Measurements from ENCODE around the gene PAX5. TPM values are rescaled to one million over a fixed set of nuclear protein-coding genes. Genes with fewer than 3 reads are reported as not detected.

The PAX5 gene
- polyA plus RNA-seq, 4 donors = under 0.01 to 1.1 (median 0.22) TPM; not detected in 1

DNA sequence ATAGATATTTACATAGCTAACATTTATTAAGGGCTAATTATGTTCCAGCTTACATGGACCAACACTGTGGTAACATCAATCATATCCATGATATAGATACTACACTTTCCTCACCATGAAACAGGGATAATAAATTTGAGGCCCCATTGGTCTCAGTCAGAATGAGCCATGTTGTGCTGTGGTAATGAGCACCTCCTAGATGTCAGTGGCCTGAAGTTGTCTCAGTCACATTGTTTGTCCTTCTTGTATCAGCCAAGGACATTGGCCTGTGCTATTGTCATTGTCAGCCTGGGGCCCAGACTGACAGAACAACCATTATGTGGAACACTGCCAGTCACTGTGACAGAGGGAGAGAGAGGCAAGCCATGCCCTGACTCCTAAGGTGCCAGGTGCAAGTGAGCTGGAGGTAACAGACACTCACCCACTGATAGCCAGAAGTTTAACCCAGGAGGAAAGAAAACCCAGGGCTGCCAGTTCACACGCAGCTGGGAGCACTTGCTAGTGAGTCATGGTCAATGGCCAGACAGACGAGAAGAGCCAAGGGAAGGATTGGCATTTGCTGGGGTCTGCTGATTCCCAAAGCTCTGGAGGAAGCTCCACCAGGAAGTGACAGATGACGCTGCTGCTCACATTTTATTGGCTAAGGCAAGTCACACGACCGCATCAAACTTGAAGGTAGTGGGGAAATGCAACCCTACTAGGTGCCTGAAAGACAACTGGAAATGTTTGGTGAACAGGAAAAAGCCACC is 237.2 kb downstream of the PAX5 start:
- no peak for FAIRE-seq
- Histone ChIP-seq H3K27ac (ENCODE audit: low read depth in 1 of 3, low read length in 2 of 3) (no peak overlapping the region), H3K4me3 (ENCODE audit: low read depth in 1 of 3, low read length in 3 of 3) (no peak overlapping the region), H3K27me3 (ENCODE audit: control insufficient read depth in 3 of 3, insufficient read depth in 3 of 3, low read length in 3 of 3) (peaks cover 0 to 4% (median 0%) of the 10 kb centered on the region in 3 donors), H3K4me1 (ENCODE audit: control insufficient read depth in 3 of 3, insufficient read depth in 2 of 3, low read depth in 1 of 3, low read length in 2 of 3) (no peaks in the 10 kb centered on the region), H3K9me3 (ENCODE audit: control insufficient read depth in 2 of 2, insufficient read depth in 1 of 2, low read depth in 1 of 2, low read length in 1 of 2) (peaks cover 2 to 11% of the 10 kb centered on the region in 2 donors), H3K36me3 (ENCODE audit: control insufficient read depth in 3 of 3, insufficient read depth in 2 of 3, low read depth in 1 of 3, low read length in 3 of 3) (no peaks in the 10 kb centered on the region)
- DNase-seq = no peak
- WGBS, 3 donors = 61 to 84% (median 82%) methylated on average over 5 of the region's 5 CpGs

- no peaks in the 10 kb centered on the region for H3K4me1 ChIP-seq (ENCODE audit: control insufficient read depth in 3 of 3, insufficient read depth in 2 of 3, low read depth in 1 of 3, low read length in 2 of 3)
- FAIRE-seq (no peak), DNase-seq (no peak)
- H3K4me3 ChIP-seq (ENCODE audit: low read depth in 1 of 3, low read length in 3 of 3) = no peak overlapping the region
- WGBS, 3 donors = 75 to 81% (median 79%) methylated on average over 5 of the region's 5 CpGs
- H3K9me3 ChIP-seq (ENCODE audit: control insufficient read depth in 2 of 2, insufficient read depth in 1 of 2, low read depth in 1 of 2, low read length in 1 of 2) = peaks cover 2 to 11% of the 10 kb centered on the region in 2 donors
- H3K27me3 ChIP-seq (ENCODE audit: control insufficient read depth in 3 of 3, insufficient read depth in 3 of 3, low read length in 3 of 3) = no peaks in the 10 kb centered on the region
- H3K27ac ChIP-seq (ENCODE audit: low read depth in 1 of 3, low read length in 2 of 3) = no peak overlapping the region
- no peaks in the 10 kb centered on the region for H3K36me3 ChIP-seq (ENCODE audit: control insufficient read depth in 3 of 3, insufficient read depth in 2 of 3, low read depth in 1 of 3, low read length in 3 of 3)
Measured at GRCh38 chr9:36794461-36794860, 239.6 kb downstream of the PAX5 start.

DNA sequence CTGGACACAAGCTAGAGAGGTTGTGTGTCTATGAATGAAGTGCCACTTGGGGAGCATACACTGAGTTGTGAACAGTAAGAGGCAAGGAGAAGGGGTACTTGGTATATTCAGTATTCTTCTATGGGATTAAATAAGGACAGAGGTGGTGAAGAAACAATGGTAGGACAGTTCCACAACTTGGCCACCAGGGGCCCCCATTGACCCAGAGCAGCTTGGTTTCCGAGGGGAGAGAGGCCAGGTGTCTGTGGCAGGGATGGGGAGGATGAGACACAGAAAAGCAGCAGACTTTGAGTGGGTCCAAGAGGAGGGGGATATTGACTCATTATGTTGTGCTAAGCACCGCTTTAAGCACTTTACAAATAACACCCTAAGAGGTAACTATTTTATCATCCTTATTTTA is 240.8 kb downstream of the PAX5 start:
- Histone ChIP-seq H3K4me1 (ENCODE audit: control insufficient read depth in 3 of 3, insufficient read depth in 2 of 3, low read depth in 1 of 3, low read length in 2 of 3) (no peaks in the 10 kb centered on the region), H3K36me3 (ENCODE audit: control insufficient read depth in 3 of 3, insufficient read depth in 2 of 3, low read depth in 1 of 3, low read length in 3 of 3) (no peaks in the 10 kb centered on the region), H3K27ac (ENCODE audit: low read depth in 1 of 3, low read length in 2 of 3) (no peak overlapping the region), H3K9me3 (ENCODE audit: control insufficient read depth in 2 of 2, insufficient read depth in 1 of 2, low read depth in 1 of 2, low read length in 1 of 2) (peaks cover 2 to 11% of the 10 kb centered on the region in 2 donors), H3K4me3 (ENCODE audit: low read depth in 1 of 3, low read length in 3 of 3) (no peak overlapping the region), H3K27me3 (ENCODE audit: control insufficient read depth in 3 of 3, insufficient read depth in 3 of 3, low read length in 3 of 3) (no peaks in the 10 kb centered on the region)
- 64 to 72% (median 67%) methylated on average over 2 of the region's 2 CpGs for WGBS, 3 donors
- FAIRE-seq = no peak
- no peak for DNase-seq

DNA sequence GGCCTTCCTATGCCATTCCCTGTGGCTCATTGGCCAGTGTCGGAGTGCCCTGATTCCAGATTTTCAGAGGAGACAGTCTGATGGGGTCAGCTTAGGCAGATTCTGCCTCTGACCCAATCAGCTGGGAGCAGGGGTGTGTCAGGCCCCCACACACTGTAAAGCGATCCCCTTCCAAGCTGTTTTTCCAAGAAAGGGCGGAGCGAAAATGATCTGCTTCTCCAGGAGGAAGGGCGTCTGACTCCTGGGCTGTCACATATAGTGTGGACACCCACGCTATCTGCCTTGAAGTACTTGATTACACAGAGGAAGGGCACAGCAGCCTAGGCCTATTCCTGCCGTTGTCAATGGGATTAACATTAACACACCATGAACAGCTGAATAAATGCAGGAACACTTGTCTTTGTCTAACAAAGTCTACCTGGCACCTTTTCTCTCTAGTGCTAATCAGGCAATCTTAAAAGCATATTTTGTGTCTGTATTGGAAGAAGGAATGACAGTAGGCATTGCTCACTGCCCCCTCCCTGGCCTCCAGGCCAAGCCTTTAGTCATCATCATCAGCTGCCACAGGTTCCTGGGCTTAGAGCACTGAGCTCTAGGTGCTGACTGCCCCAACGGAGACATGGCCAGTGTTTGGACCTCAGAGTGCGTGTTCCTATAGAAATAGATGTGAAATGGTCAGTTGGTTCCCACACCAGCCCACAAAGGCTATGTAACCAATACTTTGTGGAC is 242.7 kb downstream of the PAX5 start:
- Histone ChIP-seq H3K36me3 (ENCODE audit: control insufficient read depth in 3 of 3, insufficient read depth in 2 of 3, low read depth in 1 of 3, low read length in 3 of 3) (no peaks in the 10 kb centered on the region), H3K27ac (ENCODE audit: low read depth in 1 of 3, low read length in 2 of 3) (no peak overlapping the region), H3K27me3 (ENCODE audit: control insufficient read depth in 3 of 3, insufficient read depth in 3 of 3, low read length in 3 of 3) (no peaks in the 10 kb centered on the region), H3K9me3 (ENCODE audit: control insufficient read depth in 2 of 2, insufficient read depth in 1 of 2, low read depth in 1 of 2, low read length in 1 of 2) (peaks cover 2 to 11% of the 10 kb centered on the region in 2 donors), H3K4me1 (ENCODE audit: control insufficient read depth in 3 of 3, insufficient read depth in 2 of 3, low read depth in 1 of 3, low read length in 2 of 3) (no peaks in the 10 kb centered on the region), H3K4me3 (ENCODE audit: low read depth in 1 of 3, low read length in 3 of 3) (no peak overlapping the region)
- WGBS, 3 donors = 70 to 86% (median 84%) methylated on average over 9 of the region's 9 CpGs
- DNase-seq = no peak
- no peak for FAIRE-seq

- Histone ChIP-seq H3K36me3 (ENCODE audit: control insufficient read depth in 3 of 3, insufficient read depth in 2 of 3, low read depth in 1 of 3, low read length in 3 of 3) (no peaks in the 10 kb centered on the region), H3K4me1 (ENCODE audit: control insufficient read depth in 3 of 3, insufficient read depth in 2 of 3, low read depth in 1 of 3, low read length in 2 of 3) (no peaks in the 10 kb centered on the region), H3K4me3 (ENCODE audit: low read depth in 1 of 3, low read length in 3 of 3) (no peak overlapping the region), H3K27ac (ENCODE audit: low read depth in 1 of 3, low read length in 2 of 3) (no peak overlapping the region), H3K27me3 (ENCODE audit: control insufficient read depth in 3 of 3, insufficient read depth in 3 of 3, low read length in 3 of 3) (no peaks in the 10 kb centered on the region), H3K9me3 (ENCODE audit: control insufficient read depth in 2 of 2, insufficient read depth in 1 of 2, low read depth in 1 of 2, low read length in 1 of 2) (peaks cover 2 to 11% of the 10 kb centered on the region in 2 donors)
- 36 to 50% (median 41%) methylated on average over 3 of the region's 3 CpGs for WGBS, 3 donors
- FAIRE-seq (no peak), DNase-seq (no peak)
Measured at GRCh38 chr9:36789886-36790285, 244.2 kb downstream of the PAX5 start.

- Histone ChIP-seq H3K4me1 (ENCODE audit: control insufficient read depth in 3 of 3, insufficient read depth in 2 of 3, low read depth in 1 of 3, low read length in 2 of 3) (no peaks in the 10 kb centered on the region), H3K36me3 (ENCODE audit: control insufficient read depth in 3 of 3, insufficient read depth in 2 of 3, low read depth in 1 of 3, low read length in 3 of 3) (no peaks in the 10 kb centered on the region), H3K4me3 (ENCODE audit: low read depth in 1 of 3, low read length in 3 of 3) (no peak overlapping the region), H3K27ac (ENCODE audit: low read depth in 1 of 3, low read length in 2 of 3) (no peak overlapping the region), H3K9me3 (ENCODE audit: control insufficient read depth in 2 of 2, insufficient read depth in 1 of 2, low read depth in 1 of 2, low read length in 1 of 2) (peaks cover 2 to 6% of the 10 kb centered on the region in 2 donors), H3K27me3 (ENCODE audit: control insufficient read depth in 3 of 3, insufficient read depth in 3 of 3, low read length in 3 of 3) (no peaks in the 10 kb centered on the region)
- WGBS, 3 donors = 44 to 51% (median 50%) methylated on average over 5 of the region's 5 CpGs
- FAIRE-seq (no peak), DNase-seq (no peak)
Measured at GRCh38 chr9:36788534-36788933, 245.5 kb downstream of the PAX5 start.

DNA sequence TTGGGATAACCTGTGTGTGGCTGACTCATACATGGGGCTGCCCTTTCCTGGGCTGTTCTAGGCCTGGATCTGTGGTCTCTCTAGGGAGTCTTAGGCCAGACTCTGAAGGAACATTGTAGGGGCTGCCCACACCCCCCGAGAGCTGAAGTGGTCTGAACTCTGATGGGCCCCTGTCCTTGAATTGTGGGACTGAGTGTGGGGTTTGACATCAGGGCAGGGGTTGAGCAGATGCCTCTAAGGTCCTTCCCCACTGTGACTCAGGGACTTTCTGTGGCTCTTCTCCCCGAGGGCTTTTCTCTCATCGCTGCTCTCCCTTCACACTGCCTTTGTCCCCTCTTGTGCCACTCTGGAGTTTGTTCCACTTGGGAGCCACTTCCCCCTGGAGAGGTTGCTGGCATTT is 246.4 kb downstream of the PAX5 start:
- no peak for FAIRE-seq
- peaks cover 0 to 3% (median 0%) of the 10 kb centered on the region in 3 donors for H3K27me3 ChIP-seq (ENCODE audit: control insufficient read depth in 3 of 3, insufficient read depth in 3 of 3, low read length in 3 of 3)
- no peak for DNase-seq
- no peaks in the 10 kb centered on the region for H3K4me1 ChIP-seq (ENCODE audit: control insufficient read depth in 3 of 3, insufficient read depth in 2 of 3, low read depth in 1 of 3, low read length in 2 of 3)
- no peak overlapping the region for H3K27ac ChIP-seq (ENCODE audit: low read depth in 1 of 3, low read length in 2 of 3)
- no peak overlapping the region for H3K4me3 ChIP-seq (ENCODE audit: low read depth in 1 of 3, low read length in 3 of 3)
- no peaks in the 10 kb centered on the region for H3K36me3 ChIP-seq (ENCODE audit: control insufficient read depth in 3 of 3, insufficient read depth in 2 of 3, low read depth in 1 of 3, low read length in 3 of 3)
- no peaks in the 10 kb centered on the region for H3K9me3 ChIP-seq (ENCODE audit: control insufficient read depth in 2 of 2, insufficient read depth in 1 of 2, low read depth in 1 of 2, low read length in 1 of 2)
- WGBS, 3 donors = 46 to 61% (median 52%) methylated on average over 2 to 3 of the region's 3 CpGs
